Gastrocnemius medialis (tissue), 4 donors: Measurements from ENCODE around the gene AP1S3.

Experiments
- POLR2A ChIP-seq, 2 donors: fragments of 450-650 bp; IDR thresholded peaks; one replicate each; pipeline ENCODE4 v1.6.1; 2017; ENCODE audit warnings: antibody characterized with exemption in 2 of 2, mild to moderate bottlenecking in 2 of 2, moderate library complexity in 2 of 2
- TF ChIP-seq, protein P1 (sequence below), 5 experiments: fragments of 450-650 bp in 3 of 5; fragments of 200-600 bp in 2 of 5; sonication (generic) in 2 of 5; IDR thresholded peaks in 4 of 5; conservative IDR thresholded peaks in 1 of 5; 1 replicate in 4 of 5; 2 replicates in 1 of 5; pipeline ENCODE4 v1.5.1; 2016 to 2019; ENCODE audit warnings: antibody characterized with exemption in 5 of 5, mild to moderate bottlenecking in 3 of 5, moderate library complexity in 3 of 5

GRCh38 chr2:223870840-223871611 lies 33.6 kb upstream of the AP1S3 start:
- TF ChIP-seq, protein P1, sequence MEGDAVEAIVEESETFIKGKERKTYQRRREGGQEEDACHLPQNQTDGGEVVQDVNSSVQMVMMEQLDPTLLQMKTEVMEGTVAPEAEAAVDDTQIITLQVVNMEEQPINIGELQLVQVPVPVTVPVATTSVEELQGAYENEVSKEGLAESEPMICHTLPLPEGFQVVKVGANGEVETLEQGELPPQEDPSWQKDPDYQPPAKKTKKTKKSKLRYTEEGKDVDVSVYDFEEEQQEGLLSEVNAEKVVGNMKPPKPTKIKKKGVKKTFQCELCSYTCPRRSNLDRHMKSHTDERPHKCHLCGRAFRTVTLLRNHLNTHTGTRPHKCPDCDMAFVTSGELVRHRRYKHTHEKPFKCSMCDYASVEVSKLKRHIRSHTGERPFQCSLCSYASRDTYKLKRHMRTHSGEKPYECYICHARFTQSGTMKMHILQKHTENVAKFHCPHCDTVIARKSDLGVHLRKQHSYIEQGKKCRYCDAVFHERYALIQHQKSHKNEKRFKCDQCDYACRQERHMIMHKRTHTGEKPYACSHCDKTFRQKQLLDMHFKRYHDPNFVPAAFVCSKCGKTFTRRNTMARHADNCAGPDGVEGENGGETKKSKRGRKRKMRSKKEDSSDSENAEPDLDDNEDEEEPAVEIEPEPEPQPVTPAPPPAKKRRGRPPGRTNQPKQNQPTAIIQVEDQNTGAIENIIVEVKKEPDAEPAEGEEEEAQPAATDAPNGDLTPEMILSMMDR (IDR thresholded peaks at IDR 0.05 in 4 of 5, conservative IDR thresholded peaks at IDR 0.05 in 1 of 5) = no peak
- no peak for TF ChIP-seq POLR2A (IDR thresholded peaks at IDR 0.05)
